Prostate gland (tissue), 2 donors: ENCODE data around the gene SCAPER. TPM values are rescaled to one million over a fixed set of nuclear protein-coding genes. Genes with fewer than 3 reads are reported as not detected.
"Not testable (repeated sequence)": the region's sequence is repeated elsewhere in the genome, so short reads cannot be mapped to it uniquely, and the experiment has no call there.

ENCODE experiments used
- DNase-seq: peaks from one replicate; pipeline ENCODE4 v3.0.0-alpha.2; 2019; ENCODE audit warnings: low spot score
- H3K27ac ChIP-seq, 2 donors: fragments of 200-600 bp; sonication (generic); 2 replicates each; pipeline ENCODE4 v1.5.1; 2017 to 2019
- H3K27me3 ChIP-seq: fragments of 200-600 bp; sonication (generic); replicated peaks from 2 replicates; pipeline ENCODE4 v1.5.1; 2019; ENCODE audit not compliant: insufficient read depth
- H3K36me3 ChIP-seq, 2 donors: fragments of 200-600 bp; sonication (generic); 1 replicate in 1 of 2; 2 replicates in 1 of 2; pipeline versions ENCODE4 v1.5.1 to v1.8.1; 2017 to 2019
- H3K4me1 ChIP-seq: fragments of 200-600 bp; sonication (generic); replicated peaks from 2 replicates; pipeline ENCODE4 v1.5.1; 2019
- H3K4me3 ChIP-seq, 2 donors: fragments of 200-600 bp; sonication (generic); 2 replicates each; pipeline ENCODE4 v1.5.1; 2017 to 2019
- H3K9me3 ChIP-seq: fragments of 200-600 bp; sonication (generic); 2 replicates; pipeline ENCODE4 v1.5.1; 2017
- POLR2A ChIP-seq: fragments of 450-650 bp; IDR thresholded peaks from one replicate; pipeline ENCODE4 v1.6.1; 2016; ENCODE audit warnings: antibody characterized with exemption, mild to moderate bottlenecking
- POLR2AphosphoS5 ChIP-seq: sonication (generic); formaldehyde crosslinking; IDR thresholded peaks from one replicate; pipeline ENCODE4 v1.6.1; 2017; ENCODE audit warnings: antibody characterized with exemption
- WGBS: methylation state at CpG from one replicate; pipeline ENCODE4 v1.1.5; 2018; 5-methylcytosine and 5-hydroxymethylcytosine counted together
- intact Hi-C: fragments of 100-400 bp; cut with DNase I; formaldehyde crosslinking; loops from one replicate; pipeline ENCODE4 v1.14.2; 2022
- total RNA-seq, 2 donors: library from RNA; depleted of rRNA; stranded (reverse); fragments of >200 nt; gene quantifications; one replicate each; pipeline ENCODE4 v1.1.0, GENCODE V29; 2016
- TF ChIP-seq, protein P1 (sequence below), 4 experiments: fragments of 200-600 bp in 2 of 4; fragments of 450-650 bp in 2 of 4; sonication (generic) in 2 of 4; IDR thresholded peaks; 1 replicate in 3 of 4; 2 replicates in 1 of 4; pipeline ENCODE4 v1.5.1; 2016 to 2019; ENCODE audit warnings: antibody characterized with exemption in 4 of 4, mild to moderate bottlenecking in 2 of 4, moderate library complexity in 2 of 4

The SCAPER gene
- total RNA-seq, 2 donors from 2014 or later: 19.1 to 38.9 TPM

DNA sequence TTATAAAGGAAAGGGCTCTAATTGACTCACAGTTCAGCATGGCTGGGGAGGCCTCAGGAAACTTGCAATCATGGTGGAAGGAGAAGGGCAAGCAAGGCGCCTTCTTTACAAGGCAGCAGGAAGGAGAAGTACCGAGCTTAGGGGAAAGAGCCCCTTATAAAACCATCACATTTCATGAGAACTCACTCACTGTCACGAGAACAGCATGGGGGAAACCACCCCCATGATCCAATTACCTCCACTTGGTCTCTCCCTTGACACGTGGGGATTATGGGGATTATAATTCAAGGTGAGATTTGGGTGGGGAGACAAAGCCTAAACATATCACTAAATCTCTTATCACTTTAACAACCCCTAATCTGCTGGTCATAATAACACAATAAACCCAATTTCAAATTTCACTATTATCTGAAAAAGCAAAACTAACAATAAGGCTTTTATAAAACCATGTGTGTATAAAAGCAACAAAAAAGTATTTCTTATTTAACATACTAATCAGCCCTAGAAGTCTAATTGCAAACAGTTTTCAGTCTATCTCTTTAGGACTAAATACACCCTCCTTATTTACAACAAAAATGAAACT is 43.2 kb downstream of the SCAPER start:
- no peak for TF ChIP-seq POLR2AphosphoS5
- TF ChIP-seq, protein P1, sequence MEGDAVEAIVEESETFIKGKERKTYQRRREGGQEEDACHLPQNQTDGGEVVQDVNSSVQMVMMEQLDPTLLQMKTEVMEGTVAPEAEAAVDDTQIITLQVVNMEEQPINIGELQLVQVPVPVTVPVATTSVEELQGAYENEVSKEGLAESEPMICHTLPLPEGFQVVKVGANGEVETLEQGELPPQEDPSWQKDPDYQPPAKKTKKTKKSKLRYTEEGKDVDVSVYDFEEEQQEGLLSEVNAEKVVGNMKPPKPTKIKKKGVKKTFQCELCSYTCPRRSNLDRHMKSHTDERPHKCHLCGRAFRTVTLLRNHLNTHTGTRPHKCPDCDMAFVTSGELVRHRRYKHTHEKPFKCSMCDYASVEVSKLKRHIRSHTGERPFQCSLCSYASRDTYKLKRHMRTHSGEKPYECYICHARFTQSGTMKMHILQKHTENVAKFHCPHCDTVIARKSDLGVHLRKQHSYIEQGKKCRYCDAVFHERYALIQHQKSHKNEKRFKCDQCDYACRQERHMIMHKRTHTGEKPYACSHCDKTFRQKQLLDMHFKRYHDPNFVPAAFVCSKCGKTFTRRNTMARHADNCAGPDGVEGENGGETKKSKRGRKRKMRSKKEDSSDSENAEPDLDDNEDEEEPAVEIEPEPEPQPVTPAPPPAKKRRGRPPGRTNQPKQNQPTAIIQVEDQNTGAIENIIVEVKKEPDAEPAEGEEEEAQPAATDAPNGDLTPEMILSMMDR (IDR thresholded peaks at IDR 0.05): no peak
- no peak for TF ChIP-seq POLR2A
- Histone ChIP-seq H3K36me3 (no peaks in the 10 kb centered on the region), H3K27me3 (no peaks in the 10 kb centered on the region), H3K4me3 (no peak overlapping the region), H3K9me3 (no peaks in the 10 kb centered on the region), H3K4me1 (no peaks in the 10 kb centered on the region), H3K27ac (no peak overlapping the region)
- intact Hi-C loops: no loop called here
- WGBS: 89% methylated on average over 4 of the region's 4 CpGs
- DNase-seq: no peak

DNA sequence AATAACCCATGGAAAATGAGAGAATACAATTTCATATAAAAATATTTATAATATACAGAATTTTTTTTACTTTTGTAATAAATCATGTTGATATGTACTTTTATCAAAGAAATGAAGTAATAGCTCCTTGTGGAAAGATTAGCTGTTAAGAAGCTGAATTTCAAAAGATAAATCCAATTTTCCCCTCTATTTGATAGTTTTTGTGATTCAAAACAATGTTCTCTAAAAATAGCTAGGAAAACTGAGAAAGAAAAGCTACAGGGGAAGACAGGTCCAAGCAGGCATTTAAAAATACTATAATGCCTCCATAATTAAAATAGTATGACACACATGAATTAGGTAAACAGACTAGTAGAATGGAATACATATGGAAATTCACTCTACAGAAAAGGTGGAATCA is 44.9 kb downstream of the SCAPER start:
- H3K27ac ChIP-seq: no peak overlapping the region
- DNase-seq: no peak
- no peaks in the 10 kb centered on the region for H3K36me3 ChIP-seq
- H3K4me3 ChIP-seq: no peak overlapping the region
- no peaks in the 10 kb centered on the region for H3K27me3 ChIP-seq
- H3K4me1 ChIP-seq: no peaks in the 10 kb centered on the region
- TF ChIP-seq, protein P1 (IDR thresholded peaks at IDR 0.05): no peak
- intact Hi-C loops: no loop called here
- H3K9me3 ChIP-seq: no peaks in the 10 kb centered on the region

DNA sequence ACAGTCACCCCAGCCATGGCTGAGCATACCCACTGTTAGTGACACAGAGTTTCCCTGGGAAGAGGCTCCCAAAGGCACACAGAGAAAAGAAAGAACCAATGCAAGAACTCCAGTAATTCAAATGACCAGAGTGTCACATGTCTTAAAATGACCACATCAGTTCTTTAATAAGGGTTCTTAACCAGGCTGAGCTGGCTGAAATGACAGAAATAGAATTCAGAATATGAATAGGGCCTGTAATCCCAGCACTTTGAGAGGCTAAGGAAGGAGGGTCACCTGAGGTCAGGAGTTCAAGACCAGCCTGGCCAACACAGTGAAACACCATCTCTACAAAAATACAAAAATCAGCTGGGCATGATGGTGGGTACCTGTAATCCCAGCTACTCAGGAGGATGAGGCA is 54.8 kb downstream of the SCAPER start:
- H3K27me3 ChIP-seq, H3K27ac ChIP-seq, H3K4me3 ChIP-seq, H3K4me1 ChIP-seq, H3K9me3 ChIP-seq, DNase-seq, H3K36me3 ChIP-seq, intact Hi-C loops: not testable (repeated sequence)

DNA sequence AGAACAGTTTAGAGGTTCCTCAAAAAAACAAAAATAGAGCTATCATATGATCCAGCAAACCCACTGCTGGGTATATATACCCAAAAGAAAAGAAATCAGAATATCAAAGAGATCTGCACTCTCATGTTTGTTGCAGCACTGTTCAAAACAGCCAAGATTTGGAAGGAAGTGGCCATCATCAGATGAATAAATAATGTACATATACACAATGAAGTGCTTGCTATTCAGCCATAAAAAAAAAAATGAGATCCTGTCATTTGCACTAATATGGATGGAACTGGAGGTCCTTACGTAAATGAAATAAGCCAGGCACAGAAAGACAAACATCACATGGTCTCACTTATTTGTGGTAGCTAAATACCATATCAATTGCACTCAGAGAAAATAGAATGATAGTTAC is 58.4 kb downstream of the SCAPER start:
- Histone ChIP-seq H3K27me3 (no peaks in the 10 kb centered on the region), H3K27ac (no peak overlapping the region), H3K4me1 (no peaks in the 10 kb centered on the region), H3K36me3 (no peaks in the 10 kb centered on the region), H3K4me3 (no peak overlapping the region), H3K9me3 (no peaks in the 10 kb centered on the region)
- intact Hi-C loops: no loop called here
- no peak for DNase-seq
- TF ChIP-seq, protein P1 (IDR thresholded peaks at IDR 0.05): no peak
- TF ChIP-seq POLR2A: no peak
- 88% methylated on average over 1 of the region's 1 CpG for WGBS

DNA sequence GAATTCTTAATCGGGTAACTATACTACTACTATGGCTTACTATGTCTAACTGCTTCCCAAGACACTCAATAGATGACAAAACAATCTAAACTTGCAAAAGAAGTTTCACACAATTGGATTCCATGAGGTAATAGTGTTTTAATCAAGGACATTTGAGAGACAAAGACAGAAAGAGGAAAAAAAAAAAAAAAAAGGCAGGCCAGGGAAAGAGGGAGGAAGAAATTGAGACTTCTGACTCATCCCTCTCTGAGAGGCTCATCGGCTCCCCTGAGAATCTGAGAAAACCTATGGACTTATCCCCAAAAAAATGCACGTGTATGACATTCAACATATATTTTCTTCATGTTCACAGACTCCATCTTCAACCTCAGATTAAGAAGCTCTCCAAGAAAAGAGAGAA is 61.0 kb downstream of the SCAPER start:
- TF ChIP-seq, protein P1 (IDR thresholded peaks at IDR 0.05): no peak
- TF ChIP-seq POLR2AphosphoS5: no peak
- TF ChIP-seq POLR2A: no peak
- WGBS: 88% methylated on average over 3 of the region's 3 CpGs
- Histone ChIP-seq H3K27me3 (no peaks in the 10 kb centered on the region), H3K4me1 (no peaks in the 10 kb centered on the region), H3K9me3 (no peaks in the 10 kb centered on the region), H3K4me3 (no peak overlapping the region), H3K27ac (no peak overlapping the region), H3K36me3 (no peaks in the 10 kb centered on the region)
- DNase-seq: no peak
- intact Hi-C loops: loop anchor here (5.0 kb wide), 1 partner anchor 652 kb away; no protein-coding TSS in a partner anchor
